Prostate gland (tissue), 2 donors: ENCODE measurements around the gene HAT1.

ENCODE experiments used
- POLR2A ChIP-seq: fragments of 450-650 bp; IDR thresholded peaks from one replicate; pipeline ENCODE4 v1.6.1; 2016; ENCODE audit warnings: antibody characterized with exemption, mild to moderate bottlenecking
- POLR2AphosphoS5 ChIP-seq: sonication (generic); formaldehyde crosslinking; IDR thresholded peaks from one replicate; pipeline ENCODE4 v1.6.1; 2017; ENCODE audit warnings: antibody characterized with exemption
- TF ChIP-seq, protein P1 (sequence below), 4 experiments: fragments of 200-600 bp in 2 of 4; fragments of 450-650 bp in 2 of 4; sonication (generic) in 2 of 4; IDR thresholded peaks; 1 replicate in 3 of 4; 2 replicates in 1 of 4; pipeline ENCODE4 v1.5.1; 2016 to 2019; ENCODE audit warnings: antibody characterized with exemption in 4 of 4, mild to moderate bottlenecking in 2 of 4, moderate library complexity in 2 of 4

DNA sequence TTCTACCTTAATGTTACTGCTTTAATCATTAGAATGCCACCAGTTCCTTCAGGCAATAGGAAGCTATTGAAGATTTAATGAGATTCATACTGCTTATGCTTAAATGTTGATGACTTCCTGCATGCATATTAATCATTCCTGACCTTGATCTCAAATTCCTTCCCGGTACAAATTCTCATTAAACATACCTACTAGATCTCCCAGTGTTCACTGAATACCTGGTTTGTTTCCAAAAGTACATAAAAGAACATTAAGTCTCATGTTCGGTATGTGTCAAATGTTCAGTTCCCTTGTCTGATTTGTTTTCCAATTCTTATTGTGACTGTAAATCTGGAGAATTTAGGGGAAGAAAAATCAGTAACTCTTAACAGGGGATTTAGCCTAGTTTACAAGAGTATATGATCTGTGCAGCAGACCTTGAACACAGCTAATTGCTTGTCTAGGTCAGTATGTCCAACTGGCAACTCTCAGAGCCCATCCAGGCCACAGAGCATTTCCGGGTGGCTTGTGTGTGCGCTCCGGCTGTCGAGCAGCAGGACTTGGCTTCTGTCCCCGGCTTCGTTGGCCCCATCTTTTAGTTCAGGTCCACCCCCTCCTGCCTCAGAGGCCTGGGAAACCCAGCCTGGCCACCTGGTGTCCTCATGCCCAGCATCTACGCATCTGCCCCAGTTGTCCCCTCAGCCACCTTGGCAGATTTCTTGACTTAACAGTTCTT, 90.6 kb downstream of the HAT1 start:
- TF ChIP-seq, protein P1, sequence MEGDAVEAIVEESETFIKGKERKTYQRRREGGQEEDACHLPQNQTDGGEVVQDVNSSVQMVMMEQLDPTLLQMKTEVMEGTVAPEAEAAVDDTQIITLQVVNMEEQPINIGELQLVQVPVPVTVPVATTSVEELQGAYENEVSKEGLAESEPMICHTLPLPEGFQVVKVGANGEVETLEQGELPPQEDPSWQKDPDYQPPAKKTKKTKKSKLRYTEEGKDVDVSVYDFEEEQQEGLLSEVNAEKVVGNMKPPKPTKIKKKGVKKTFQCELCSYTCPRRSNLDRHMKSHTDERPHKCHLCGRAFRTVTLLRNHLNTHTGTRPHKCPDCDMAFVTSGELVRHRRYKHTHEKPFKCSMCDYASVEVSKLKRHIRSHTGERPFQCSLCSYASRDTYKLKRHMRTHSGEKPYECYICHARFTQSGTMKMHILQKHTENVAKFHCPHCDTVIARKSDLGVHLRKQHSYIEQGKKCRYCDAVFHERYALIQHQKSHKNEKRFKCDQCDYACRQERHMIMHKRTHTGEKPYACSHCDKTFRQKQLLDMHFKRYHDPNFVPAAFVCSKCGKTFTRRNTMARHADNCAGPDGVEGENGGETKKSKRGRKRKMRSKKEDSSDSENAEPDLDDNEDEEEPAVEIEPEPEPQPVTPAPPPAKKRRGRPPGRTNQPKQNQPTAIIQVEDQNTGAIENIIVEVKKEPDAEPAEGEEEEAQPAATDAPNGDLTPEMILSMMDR (IDR thresholded peaks at IDR 0.05), result no peak
- TF ChIP-seq POLR2A (no peak), POLR2AphosphoS5 (no peak)
